ENCODE results near the gene GFY.

- no peak for TF ChIP-seq POLR2A (IDR thresholded peaks at IDR 0.05; ENCODE audit: low read depth, low read length)
- no peak for TF ChIP-seq EP300 (IDR thresholded peaks at IDR 0.05; ENCODE audit: borderline replicate concordance in 1 of 2, control insufficient read depth in 1 of 2, low read depth in 2 of 2, low read length in 2 of 2)
- no peak for TF ChIP-seq BACH1 (IDR thresholded peaks at IDR 0.05; ENCODE audit: borderline replicate concordance)
Measured at GRCh38 chr19:49382639-49383038, 42.5 kb upstream of the GFY start.

Data from GM12878 (cell line).